NCI-H187 (cell line): ENCODE data around the gene PDXK.

Experiments used
- DNase-seq, 2 experiments: peaks; one replicate each; lab custom pipeline; 2025; lab: John Stamatoyannopoulos, UW

Gene PDXK

GRCh38 chr21:43806017-43806710, 87.2 kb downstream of the PDXK start:
- DNase-seq = no peak

DNA sequence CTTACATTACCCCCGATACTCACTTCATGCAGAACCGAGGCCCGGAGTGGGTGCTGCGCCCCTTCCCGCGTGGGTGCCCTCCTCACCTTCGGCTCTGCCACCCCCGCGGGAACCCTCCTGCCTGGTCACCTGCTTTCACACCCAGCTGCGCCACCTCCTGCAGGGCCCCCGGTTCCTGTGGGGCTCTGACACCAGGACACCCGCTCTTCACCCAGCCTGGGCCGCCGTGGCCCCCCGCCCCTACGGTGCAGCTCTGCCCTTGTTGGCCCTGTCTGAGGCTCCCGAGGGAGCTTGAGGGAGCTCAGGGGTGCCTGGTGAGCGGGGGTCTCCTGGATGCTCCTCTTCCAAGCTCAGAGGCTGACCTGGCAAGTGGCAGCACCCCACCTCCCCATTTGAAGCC, 89.4 kb downstream of the PDXK start:
- DNase-seq = no peak

DNA sequence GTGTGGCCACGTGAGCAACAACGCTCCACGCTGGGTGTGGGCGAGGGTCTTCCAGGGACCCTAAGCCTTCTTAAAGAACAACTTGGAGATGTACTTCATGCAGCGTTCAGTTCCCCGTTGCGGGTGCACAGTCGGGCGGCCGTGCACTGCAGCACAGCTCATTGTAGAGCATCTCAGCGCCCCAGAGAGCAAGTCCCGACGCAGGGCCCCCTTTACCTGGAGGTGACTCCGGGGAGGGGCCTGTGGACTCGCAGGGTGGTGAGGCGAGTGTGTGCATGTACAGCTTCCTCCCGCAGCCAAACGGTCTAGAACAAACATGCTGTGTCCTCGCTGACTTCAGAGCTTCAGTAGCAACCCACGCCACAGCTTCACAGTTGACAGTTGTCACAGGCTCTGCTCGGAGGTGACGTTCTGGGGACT, 89.9 kb downstream of the PDXK start:
- DNase-seq = no peak

DNA sequence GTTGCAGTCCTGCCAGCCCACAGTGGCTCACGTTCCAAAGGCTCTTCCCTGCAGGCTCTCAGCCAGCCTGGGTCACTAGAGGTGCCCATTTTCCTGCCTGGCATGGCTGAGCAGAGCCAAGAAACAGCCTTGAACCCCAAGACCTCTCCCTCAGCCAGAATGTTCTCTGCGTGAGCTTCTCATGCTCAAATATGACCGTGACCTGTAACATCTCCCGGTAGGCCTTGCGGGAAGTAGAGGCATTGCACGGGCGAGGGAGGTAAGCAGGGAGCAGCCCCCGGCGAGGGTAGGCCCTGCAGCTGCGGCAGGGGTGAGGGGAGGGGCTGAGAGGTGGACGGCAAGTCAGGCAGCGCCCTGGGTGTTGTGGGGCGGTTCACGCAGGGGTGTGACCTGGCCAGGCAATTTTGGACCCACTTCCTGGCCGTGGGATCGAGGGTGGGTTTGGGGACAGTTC, 90.4 kb downstream of the PDXK start:
- DNase-seq = no peak

DNA sequence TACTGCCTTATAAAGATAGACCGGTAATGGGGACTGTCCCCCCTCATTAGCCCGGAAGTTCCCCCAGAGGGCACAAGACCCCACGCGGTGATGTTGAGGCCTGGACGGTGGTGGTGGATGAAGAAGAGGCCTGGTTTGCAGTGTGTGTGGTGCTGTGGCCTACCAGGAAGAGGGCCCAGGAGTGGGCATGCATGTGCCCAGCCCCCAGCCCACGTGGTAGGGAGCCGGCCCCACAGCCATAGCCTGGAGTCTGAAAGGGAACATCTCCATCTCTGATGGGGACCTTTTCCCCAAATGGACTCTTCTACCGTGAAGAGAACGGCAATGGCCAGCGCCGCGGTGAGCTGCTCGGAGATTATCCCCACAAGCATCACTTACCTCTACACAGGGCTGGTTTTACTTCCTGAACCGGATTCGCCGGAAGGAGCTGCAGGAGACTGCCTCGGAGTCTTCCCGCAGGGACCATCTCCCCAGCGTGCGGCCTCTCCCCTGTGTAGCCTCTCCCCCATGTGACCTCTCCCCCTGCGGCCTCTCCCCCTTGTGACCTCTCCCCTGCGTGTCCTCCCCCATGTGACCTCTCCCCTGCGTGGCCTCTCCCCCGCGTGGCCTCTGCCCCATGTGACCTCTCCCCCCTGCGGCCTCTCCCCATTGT, 91.0 kb downstream of the PDXK start:
- DNase-seq = no peak

- peak; percentile 26 to 49 for DNase-seq
These were observed 91.8 kb downstream of the PDXK start for GRCh38 chr21:43810505-43811261.

- DNase-seq = no peak
These were observed 92.6 kb downstream of the PDXK start for GRCh38 chr21:43811262-43812105.
